Cerebellar nuclear complex (tissue), 1 donor: ENCODE data around the gene RBM17.
"Not testable (repeated sequence)": the region's sequence is repeated elsewhere in the genome, so short reads cannot be mapped to it uniquely, and the experiment has no call there.

Experiments used
- DNase-seq, 2 experiments: peaks; one replicate each; lab custom pipeline; 2025; lab: John Stamatoyannopoulos, UW

The RBM17 gene

GRCh38 chr10:6136215-6137201 is 47.7 kb downstream of the RBM17 start:
- DNase-seq = no peak

GRCh38 chr10:6138456-6138855 is 49.6 kb downstream of the RBM17 start:
- no peak for DNase-seq

- no peak for DNase-seq
These were observed 50.6 kb downstream of the RBM17 start for GRCh38 chr10:6139470-6139869.

- DNase-seq = no peak
These were observed 51.5 kb downstream of the RBM17 start for GRCh38 chr10:6140141-6140841.

- no peak for DNase-seq
These were observed 52.1 kb downstream of the RBM17 start for GRCh38 chr10:6140965-6141295.

- no peak for DNase-seq
These were observed 52.7 kb downstream of the RBM17 start for GRCh38 chr10:6141296-6142151.

GRCh38 chr10:6142186-6142585 is 53.4 kb downstream of the RBM17 start:
- not testable (repeated sequence) for DNase-seq

GRCh38 chr10:6142644-6143043 is 53.8 kb downstream of the RBM17 start:
- no peak for DNase-seq

- no peak for DNase-seq
These were observed 54.3 kb downstream of the RBM17 start for GRCh38 chr10:6143181-6143580.

- DNase-seq = peak in 1 of 2 experiments; percentile 26
These were observed 55.8 kb downstream of the RBM17 start for GRCh38 chr10:6144406-6145165.

- DNase-seq = no peak
These were observed 56.5 kb downstream of the RBM17 start for GRCh38 chr10:6145166-6145987.

- no peak for DNase-seq
These were observed 57.4 kb downstream of the RBM17 start for GRCh38 chr10:6146013-6146785.

- no peak for DNase-seq
These were observed 58.1 kb downstream of the RBM17 start for GRCh38 chr10:6146921-6147320.

- DNase-seq = no peak
These were observed 59.4 kb downstream of the RBM17 start for GRCh38 chr10:6148251-6148701.

GRCh38 chr10:6148908-6149307 is 60.1 kb downstream of the RBM17 start:
- DNase-seq = no peak

- no peak for DNase-seq
These were observed 62.5 kb downstream of the RBM17 start for GRCh38 chr10:6151087-6151977.

- DNase-seq = no peak
These were observed 65.0 kb downstream of the RBM17 start for GRCh38 chr10:6153845-6154244.

GRCh38 chr10:6154566-6154965 is 65.7 kb downstream of the RBM17 start:
- no peak for DNase-seq

- no peak for DNase-seq
These were observed 69.4 kb downstream of the RBM17 start for GRCh38 chr10:6158276-6158675.
